ENCODE measurements around the gene CCDC70. TPM values are rescaled to one million over a fixed set of nuclear protein-coding genes. Genes with fewer than 3 reads are reported as not detected.
A peak's percentile ranks its signal among the peaks of the same experiment; 100 is the strongest.
"Not testable (repeated sequence)": the region's sequence is repeated elsewhere in the genome, so short reads cannot be mapped to it uniquely, and the experiment has no call there.

CCDC70 gene
- total and polyA plus RNA-seq, 7 experiments from 2014 or later: not detected

- peaks cover 61 to 74% of the 10 kb centered on the region in 2 donors for H3K4me1 ChIP-seq (ENCODE audit: control insufficient read depth in 2 of 2, insufficient read depth in 2 of 2, low read length in 2 of 2)
- ChIA-PET POLR2A (interaction anchor here (0.9 to 12.1 kb wide), 11 partner anchors 8 to 1697 kb away, joined by 3 to 324 read pairs (median 8); partner anchors contain the start of genes INTS6 and SUGT1), CTCF (interaction anchor here (0.7 to 6.7 kb wide), 4 partner anchors 8 to 16 kb away, joined by 3 to 73 read pairs (median 10); no protein-coding TSS in a partner anchor)
- H3K36me3 ChIP-seq (ENCODE audit: control insufficient read depth in 2 of 3, insufficient read depth in 3 of 3, low read length in 3 of 3): peaks cover 0 to 2% (median under 1%) of the 10 kb centered on the region in 3 experiments
- Mint-ChIP-seq H3K4me1 (peaks cover 58 to 90% (median 62%) of the 10 kb centered on the region in 7 donors), H3K9me3 (no peaks in the 10 kb centered on the region), H3K27ac (peak overlapping the region; percentile 58 to 99 (median 95)), H3K4me3 (peak overlapping the region; percentile 64 to 100 (median 97)), H3K36me3 (peaks cover 0 to 22% (median 9%) of the 10 kb centered on the region in 5 donors), H3K27me3 (peaks cover 0 to 1% (median 0%) of the 10 kb centered on the region in 5 donors)
- H3K27me3 ChIP-seq (ENCODE audit: control insufficient read depth in 2 of 2, insufficient read depth in 2 of 2, low read length in 2 of 2): no peaks in the 10 kb centered on the region
- DNase-seq: peak in 7 of 9 donors; percentile 57 to 73 (median 70)
- intact Hi-C loops (cut with micrococcal nuclease): loop anchor here in 1 of 2 donors (1.0 to 2.0 kb wide), 2 partner anchors 11 to 373 kb away; no protein-coding TSS in a partner anchor
- no peaks in the 10 kb centered on the region for H3K9me3 ChIP-seq (ENCODE audit: control insufficient read depth in 2 of 3, low read length in 3 of 3)
- H3K27ac ChIP-seq (ENCODE audit: low read depth, low read length): peak overlapping the region; percentile 85
- H3K4me3 ChIP-seq (ENCODE audit: low read length): peak overlapping the region; percentile 75
- peak; percentile 53 for ATAC-seq
These were observed 40.2 kb upstream of the CCDC70 start for GRCh38 chr13:51821606-51822005.

- Mint-ChIP-seq H3K36me3 (peaks cover 0 to 22% (median 9%) of the 10 kb centered on the region in 5 donors), H3K9me3 (no peaks in the 10 kb centered on the region), H3K4me3 (peak overlapping the region; percentile 64 to 100 (median 97)), H3K4me1 (peaks cover 60 to 92% (median 63%) of the 10 kb centered on the region in 7 donors), H3K27me3 (peaks cover 0 to 2% (median 0%) of the 10 kb centered on the region in 5 donors), H3K27ac (peak overlapping the region; percentile 58 to 99 (median 95))
- intact Hi-C loops (cut with micrococcal nuclease): loop anchor here in 1 of 2 donors (1.0 to 2.0 kb wide), 2 partner anchors 10 to 373 kb away; no protein-coding TSS in a partner anchor
- POLR2A ChIA-PET: interaction anchor here (0.8 to 12.1 kb wide), 13 partner anchors 7 to 1697 kb away, joined by 3 to 324 read pairs (median 7); partner anchors contain the start of genes ALG11, INTS6 and SUGT1
- H3K27me3 ChIP-seq (ENCODE audit: control insufficient read depth in 2 of 2, insufficient read depth in 2 of 2, low read length in 2 of 2): no peaks in the 10 kb centered on the region
- peak overlapping the region; percentile 75 for H3K4me3 ChIP-seq (ENCODE audit: low read length)
- no peaks in the 10 kb centered on the region for H3K36me3 ChIP-seq (ENCODE audit: control insufficient read depth in 2 of 3, insufficient read depth in 3 of 3, low read length in 3 of 3)
- H3K9me3 ChIP-seq (ENCODE audit: control insufficient read depth in 2 of 3, low read length in 3 of 3): no peaks in the 10 kb centered on the region
- peak overlapping the region; percentile 85 for H3K27ac ChIP-seq (ENCODE audit: low read depth, low read length)
- CTCF ChIA-PET: interaction anchor here (1.1 to 6.7 kb wide), 3 partner anchors 11 to 24 kb away, joined by 3 to 73 read pairs (median 16); no protein-coding TSS in a partner anchor
- ATAC-seq (no peak), DNase-seq (peak in 2 of 9 donors; percentile 20 to 31)
- H3K4me1 ChIP-seq (ENCODE audit: control insufficient read depth in 2 of 2, insufficient read depth in 2 of 2, low read length in 2 of 2): peaks cover 61 to 81% of the 10 kb centered on the region in 2 donors
These were observed 39.5 kb upstream of the CCDC70 start for GRCh38 chr13:51822106-51822815.

- Mint-ChIP-seq H3K27ac (peak overlapping the region in 8 of 9 donors; percentile 91 to 99 (median 95)), H3K4me1 (peaks cover 61 to 94% (median 63%) of the 10 kb centered on the region in 7 donors), H3K36me3 (peaks cover 0 to 15% (median 6%) of the 10 kb centered on the region in 5 donors), H3K9me3 (no peaks in the 10 kb centered on the region), H3K4me3 (peak overlapping the region in 9 of 10 donors; percentile 85 to 100 (median 97)), H3K27me3 (peaks cover 0 to 7% (median 0%) of the 10 kb centered on the region in 5 donors)
- no peak for ATAC-seq
- peaks cover 61 to 89% of the 10 kb centered on the region in 2 donors for H3K4me1 ChIP-seq (ENCODE audit: control insufficient read depth in 2 of 2, insufficient read depth in 2 of 2, low read length in 2 of 2)
- ChIA-PET CTCF (interaction anchor here (1.1 to 6.7 kb wide), 3 partner anchors 8 to 25 kb away, joined by 3 to 73 read pairs (median 6); no protein-coding TSS in a partner anchor), POLR2A (interaction anchor here (1.0 to 12.1 kb wide), 9 partner anchors 9 to 829 kb away, joined by 3 to 324 read pairs (median 8); partner anchors contain the start of genes ALG11, INTS6 and SUGT1)
- intact Hi-C loops (cut with micrococcal nuclease): loop anchor here in 1 of 2 donors (2.0 kb wide), 1 partner anchor 371 kb away; no protein-coding TSS in a partner anchor
- H3K27ac ChIP-seq (ENCODE audit: low read depth, low read length): peak overlapping the region; percentile 85
- H3K9me3 ChIP-seq (ENCODE audit: control insufficient read depth in 2 of 3, low read length in 3 of 3): no peaks in the 10 kb centered on the region
- H3K27me3 ChIP-seq (ENCODE audit: control insufficient read depth in 2 of 2, insufficient read depth in 2 of 2, low read length in 2 of 2): no peaks in the 10 kb centered on the region
- peak in 1 of 9 donors; percentile 54 for DNase-seq
- H3K36me3 ChIP-seq (ENCODE audit: control insufficient read depth in 2 of 3, insufficient read depth in 3 of 3, low read length in 3 of 3): no peaks in the 10 kb centered on the region
- H3K4me3 ChIP-seq (ENCODE audit: low read length): peak overlapping the region; percentile 75
These were observed 38.4 kb upstream of the CCDC70 start for GRCh38 chr13:51823359-51823758.

- Mint-ChIP-seq H3K4me1 (peaks cover 60 to 90% (median 63%) of the 10 kb centered on the region in 7 donors), H3K36me3 (peaks cover 0 to 15% (median 6%) of the 10 kb centered on the region in 5 donors), H3K9me3 (no peaks in the 10 kb centered on the region), H3K27me3 (peaks cover 0 to 10% (median 0%) of the 10 kb centered on the region in 5 donors), H3K27ac (peak overlapping the region in 8 of 9 donors; percentile 91 to 99 (median 95)), H3K4me3 (peak overlapping the region; percentile 62 to 100 (median 97))
- Histone ChIP-seq H3K36me3 (ENCODE audit: control insufficient read depth in 2 of 3, insufficient read depth in 3 of 3, low read length in 3 of 3) (no peaks in the 10 kb centered on the region), H3K4me3 (ENCODE audit: low read length) (peak overlapping the region; percentile 75), H3K4me1 (ENCODE audit: control insufficient read depth in 2 of 2, insufficient read depth in 2 of 2, low read length in 2 of 2) (peaks cover 61 to 89% of the 10 kb centered on the region in 2 donors), H3K27me3 (ENCODE audit: control insufficient read depth in 2 of 2, insufficient read depth in 2 of 2, low read length in 2 of 2) (no peaks in the 10 kb centered on the region), H3K27ac (ENCODE audit: low read depth, low read length) (peak overlapping the region; percentile 85), H3K9me3 (ENCODE audit: control insufficient read depth in 2 of 3, low read length in 3 of 3) (no peaks in the 10 kb centered on the region)
- intact Hi-C loops (cut with micrococcal nuclease): loop anchor here (2.0 kb wide), 4 partner anchors 119 to 1699 kb away; partner anchors contain the start of gene CKAP2 (in 1 of the 2)
- ATAC-seq: no peak
- no peak for DNase-seq
- POLR2A ChIA-PET: interaction anchor here (1.0 to 12.1 kb wide), 7 partner anchors 8 to 378 kb away, joined by 4 to 324 read pairs (median 64); partner anchors contain the start of gene INTS6
- CTCF ChIA-PET: interaction anchor here (1.4 to 6.7 kb wide), 2 partner anchors 8 to 9 kb away, joined by 6 to 73 read pairs; no protein-coding TSS in a partner anchor
These were observed 37.9 kb upstream of the CCDC70 start for GRCh38 chr13:51823863-51824262.

GRCh38 chr13:51824712-51825111 lies 37.1 kb upstream of the CCDC70 start:
- Mint-ChIP-seq H3K4me1 (peaks cover 57 to 81% (median 63%) of the 10 kb centered on the region in 7 donors), H3K27ac (peak overlapping the region; percentile 86 to 99 (median 95)), H3K4me3 (peak overlapping the region; percentile 62 to 100 (median 97)), H3K36me3 (peaks cover 0 to 11% (median 6%) of the 10 kb centered on the region in 5 donors), H3K27me3 (peaks cover 0 to 10% (median 0%) of the 10 kb centered on the region in 5 donors)
- Histone ChIP-seq H3K4me3 (ENCODE audit: low read length) (peak overlapping the region; percentile 75), H3K27ac (ENCODE audit: low read depth, low read length) (peak overlapping the region; percentile 85), H3K4me1 (ENCODE audit: control insufficient read depth in 2 of 2, insufficient read depth in 2 of 2, low read length in 2 of 2) (peaks cover 61 to 82% of the 10 kb centered on the region in 2 donors)
- intact Hi-C loops (cut with micrococcal nuclease): loop anchor here (1.0 to 5.0 kb wide), 11 partner anchors 9 to 1827 kb away; partner anchors contain the start of genes ALG11 (in 1 of the 2), ATP7B (in 1 of the 2), CKAP2 (in 1 of the 2) and DHRS12 (in 1 of the 2)
- ChIA-PET POLR2A (interaction anchor here (0.7 to 12.1 kb wide), 9 partner anchors 12 to 1700 kb away, joined by 3 to 324 read pairs (median 8); partner anchors contain the start of gene INTS6), CTCF (interaction anchor here (0.5 to 6.0 kb wide), 3 partner anchors 10 to 369 kb away, joined by 3 to 126 read pairs (median 6); no protein-coding TSS in a partner anchor)
- not testable (repeated sequence) for DNase-seq; ATAC-seq; H3K9me3 ChIP-seq (ENCODE audit: control insufficient read depth in 2 of 3, low read length in 3 of 3); H3K27me3 ChIP-seq (ENCODE audit: control insufficient read depth in 2 of 2, insufficient read depth in 2 of 2, low read length in 2 of 2); H3K9me3 Mint-ChIP-seq; H3K36me3 ChIP-seq (ENCODE audit: control insufficient read depth in 2 of 3, insufficient read depth in 3 of 3, low read length in 3 of 3)
